ENCODE measurements around the gene DOCK3.

Gene DOCK3

GRCh38 chr3:51311055-51311454, 636.3 kb downstream of the DOCK3 start:
- DNase-seq (ENCODE audit: low spot score), result peak; percentile 50
- TF ChIP-seq, protein P1, sequence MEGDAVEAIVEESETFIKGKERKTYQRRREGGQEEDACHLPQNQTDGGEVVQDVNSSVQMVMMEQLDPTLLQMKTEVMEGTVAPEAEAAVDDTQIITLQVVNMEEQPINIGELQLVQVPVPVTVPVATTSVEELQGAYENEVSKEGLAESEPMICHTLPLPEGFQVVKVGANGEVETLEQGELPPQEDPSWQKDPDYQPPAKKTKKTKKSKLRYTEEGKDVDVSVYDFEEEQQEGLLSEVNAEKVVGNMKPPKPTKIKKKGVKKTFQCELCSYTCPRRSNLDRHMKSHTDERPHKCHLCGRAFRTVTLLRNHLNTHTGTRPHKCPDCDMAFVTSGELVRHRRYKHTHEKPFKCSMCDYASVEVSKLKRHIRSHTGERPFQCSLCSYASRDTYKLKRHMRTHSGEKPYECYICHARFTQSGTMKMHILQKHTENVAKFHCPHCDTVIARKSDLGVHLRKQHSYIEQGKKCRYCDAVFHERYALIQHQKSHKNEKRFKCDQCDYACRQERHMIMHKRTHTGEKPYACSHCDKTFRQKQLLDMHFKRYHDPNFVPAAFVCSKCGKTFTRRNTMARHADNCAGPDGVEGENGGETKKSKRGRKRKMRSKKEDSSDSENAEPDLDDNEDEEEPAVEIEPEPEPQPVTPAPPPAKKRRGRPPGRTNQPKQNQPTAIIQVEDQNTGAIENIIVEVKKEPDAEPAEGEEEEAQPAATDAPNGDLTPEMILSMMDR (IDR thresholded peaks at IDR 0.05; ENCODE audit: extremely low read depth, missing control alignments), result peak; percentile 18

DNA sequence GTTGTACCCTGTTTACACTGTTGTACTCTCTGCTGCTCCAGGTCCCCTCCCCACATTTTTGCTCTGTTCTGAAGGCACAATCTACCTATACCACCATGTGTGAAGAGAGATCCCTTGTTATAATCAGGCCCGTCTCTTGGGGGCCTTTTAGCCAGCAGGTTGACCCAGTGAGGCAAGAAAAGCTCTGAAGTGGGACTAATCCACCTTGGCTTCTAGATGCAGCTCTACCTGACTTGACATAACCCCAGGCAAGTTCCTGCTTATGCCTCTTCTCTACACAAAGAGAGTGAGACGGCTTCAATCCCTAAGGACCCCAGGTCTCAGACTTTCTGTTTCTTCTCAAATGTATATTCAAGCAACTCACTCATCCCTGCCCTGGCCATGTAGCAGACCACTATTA, 653.5 kb downstream of the DOCK3 start:
- TF ChIP-seq, protein P1 (IDR thresholded peaks at IDR 0.05; ENCODE audit: extremely low read depth, missing control alignments), result no peak
- no peak for DNase-seq (ENCODE audit: low spot score)

DNA sequence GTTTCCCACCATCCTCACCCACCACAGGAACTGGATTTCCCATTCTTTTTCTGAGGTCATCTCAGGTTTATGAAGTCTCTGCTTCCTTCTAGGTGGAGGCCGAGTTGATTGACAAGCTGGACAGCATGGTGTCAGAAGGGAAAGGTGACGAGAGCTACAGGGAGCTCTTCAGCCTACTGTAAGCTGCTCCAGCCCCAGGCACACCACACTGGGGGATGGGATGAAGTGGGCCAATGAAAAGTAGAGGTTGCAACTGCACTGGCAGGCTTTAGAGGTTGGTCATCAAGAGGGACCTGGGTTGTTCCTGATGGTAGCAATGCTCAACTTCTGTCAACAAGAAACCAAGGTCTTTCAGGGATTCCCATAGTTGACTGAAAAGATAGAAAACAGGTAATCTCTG, 655.3 kb downstream of the DOCK3 start:
- no peak for DNase-seq (ENCODE audit: low spot score)
- TF ChIP-seq, protein P1 (IDR thresholded peaks at IDR 0.05; ENCODE audit: extremely low read depth, missing control alignments), result no peak

DNA sequence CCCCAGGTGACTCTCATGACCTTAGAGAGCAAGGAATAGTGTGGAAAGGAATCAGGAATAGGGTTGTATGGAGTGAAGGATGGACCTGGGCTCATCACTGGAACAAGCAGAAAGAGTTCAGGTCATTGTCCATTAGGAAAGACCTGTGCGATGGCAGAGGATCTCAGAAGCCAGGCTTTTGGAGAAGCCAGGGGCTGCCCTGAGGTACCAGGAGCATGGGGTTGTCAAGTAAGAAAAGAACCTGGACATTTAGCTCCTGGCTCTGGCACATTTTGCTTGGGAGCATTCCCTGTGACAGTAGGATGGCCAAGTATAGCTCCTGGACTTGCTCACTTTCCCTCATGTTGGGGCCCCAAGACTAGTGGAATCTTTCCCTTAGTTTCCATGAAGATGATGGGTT, 657.4 kb downstream of the DOCK3 start:
- no peak for DNase-seq (ENCODE audit: low spot score)
- TF ChIP-seq, protein P1 (IDR thresholded peaks at IDR 0.05; ENCODE audit: extremely low read depth, missing control alignments), result no peak

DNA sequence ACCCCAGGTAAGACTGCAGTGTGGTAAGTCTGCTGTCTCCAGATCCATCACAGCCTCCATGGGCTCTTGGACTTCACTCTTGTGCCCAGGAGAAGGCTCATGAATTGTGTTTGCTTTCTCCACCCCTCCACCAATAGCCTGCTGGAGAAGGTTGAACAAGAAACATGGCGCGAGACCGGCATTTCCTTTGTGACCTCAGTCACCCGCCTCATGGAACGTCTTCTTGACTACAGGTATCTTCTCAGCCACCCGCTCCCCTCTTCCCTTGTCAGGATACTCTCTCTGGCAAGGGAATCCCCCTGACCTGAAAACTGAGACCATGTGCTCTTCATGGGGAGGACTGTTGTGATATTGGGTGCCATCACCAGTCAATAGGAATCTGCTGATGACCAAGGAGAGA, 658.3 kb downstream of the DOCK3 start:
- no peak for DNase-seq (ENCODE audit: low spot score)
- TF ChIP-seq, protein P1 (IDR thresholded peaks at IDR 0.05; ENCODE audit: extremely low read depth, missing control alignments), result no peak

- no peak for DNase-seq (ENCODE audit: low spot score)
- TF ChIP-seq, protein P1 (IDR thresholded peaks at IDR 0.05; ENCODE audit: extremely low read depth, missing control alignments), result no peak
These were observed 661.5 kb downstream of the DOCK3 start for GRCh38 chr3:51336261-51336660.

DNA sequence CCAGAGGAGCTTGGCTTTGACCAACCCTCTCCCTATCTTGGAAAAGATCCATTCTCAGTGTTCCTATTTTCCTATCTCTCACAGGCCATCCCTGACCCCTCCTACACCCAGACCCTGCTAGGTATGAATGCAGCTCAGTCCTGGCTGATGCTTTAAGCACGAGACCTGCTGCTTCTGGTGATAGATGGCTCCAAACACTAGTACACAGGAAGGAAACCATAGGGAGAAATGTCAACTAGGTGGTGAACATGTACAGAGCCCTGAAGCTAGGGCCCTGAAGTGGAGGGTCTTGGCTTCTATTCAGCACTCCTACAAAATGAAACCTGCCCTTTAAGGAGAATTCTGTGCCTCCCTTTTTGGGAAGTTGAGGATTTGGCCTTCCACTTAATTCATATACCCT, 662.9 kb downstream of the DOCK3 start:
- TF ChIP-seq, protein P1 (IDR thresholded peaks at IDR 0.05; ENCODE audit: extremely low read depth, missing control alignments), result no peak
- DNase-seq (ENCODE audit: low spot score), result no peak

Data from GM20000 (cell line).